Ovary (tissue), 3 donors: ENCODE data around the gene STK33.

Experiments used
- CTCF ChIP-seq, 3 donors: fragments of 450-650 bp in 2 of 3; fragments of 200-600 bp in 1 of 3; IDR thresholded peaks; one replicate each; pipeline versions ENCODE4 v1.5.1 to v1.8.0; 2016 to 2022; ENCODE audit warnings: antibody characterized with exemption in 3 of 3, mild to moderate bottlenecking in 1 of 3
- POLR2A ChIP-seq: fragments of 450-650 bp; IDR thresholded peaks from one replicate; pipeline ENCODE4 v1.6.1; 2017; ENCODE audit warnings: antibody characterized with exemption, mild to moderate bottlenecking, moderate library complexity
- donor health status: DM: no; HTN: no; CAD: no.

DNA sequence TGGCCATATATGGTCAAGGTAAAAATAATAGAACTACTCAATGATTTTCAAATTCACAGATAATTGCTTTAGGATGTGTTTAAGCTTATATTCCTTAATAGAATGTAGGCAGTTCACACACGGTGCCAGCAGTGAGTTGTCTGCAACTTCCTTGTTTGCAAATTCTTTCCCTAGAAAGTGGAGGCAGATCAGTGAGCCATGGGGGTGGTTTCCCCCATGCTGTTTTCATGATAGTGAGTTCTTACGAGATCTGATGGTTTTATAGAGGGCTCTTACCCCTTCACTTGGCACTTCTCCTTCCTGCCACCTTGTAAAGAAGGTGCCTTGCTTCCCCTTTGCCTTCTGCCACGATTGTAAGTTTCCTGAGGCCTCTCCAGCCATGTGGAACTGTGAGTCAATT lies 218.6 kb downstream of the STK33 start:
- no peak for TF ChIP-seq CTCF (IDR thresholded peaks at IDR 0.05)
- TF ChIP-seq POLR2A: no peak
